Endothelial cell of hepatic sinusoid (primary cell): ENCODE results near the gene TMC2.
"Not testable (repeated sequence)": the region's sequence is repeated elsewhere in the genome, so short reads cannot be mapped to it uniquely, and the experiment has no call there.

Source experiments
- in situ Hi-C: cut with HindIII; loops from 2 replicates; pipeline ENCODE4 v1.10.0; 2017; ENCODE audit warnings: low sequenced_read_pairs

TMC2 gene

GRCh38 chr20:2524709-2525506 is 11.5 kb upstream of the TMC2 start:
- in situ Hi-C loops, result no loop called here

GRCh38 chr20:2526218-2526583 is 10.2 kb upstream of the TMC2 start:
- in situ Hi-C loops, result not testable (repeated sequence)

- in situ Hi-C loops, result no loop called here
Observed at GRCh38 chr20:2527762-2528161, 8.6 kb upstream of the TMC2 start.

GRCh38 chr20:2528671-2529271 is 7.6 kb upstream of the TMC2 start:
- in situ Hi-C loops, result no loop called here

- in situ Hi-C loops, result no loop called here
Observed at GRCh38 chr20:2533118-2533517, 3.3 kb upstream of the TMC2 start.

GRCh38 chr20:2535711-2536559 is 438 bp upstream of the TMC2 start:
- in situ Hi-C loops, result no loop called here

- in situ Hi-C loops, result no loop called here
Observed at GRCh38 chr20:2537101-2537500, 728 bp downstream of the TMC2 start.

GRCh38 chr20:2538356-2538755 is 2.0 kb downstream of the TMC2 start:
- in situ Hi-C loops, result no loop called here

GRCh38 chr20:2538931-2539720 is 2.8 kb downstream of the TMC2 start:
- in situ Hi-C loops, result no loop called here

- in situ Hi-C loops, result no loop called here
Observed at GRCh38 chr20:2541940-2542339, 5.6 kb downstream of the TMC2 start.

GRCh38 chr20:2542361-2542760 is 6.0 kb downstream of the TMC2 start:
- in situ Hi-C loops, result no loop called here

- in situ Hi-C loops, result no loop called here
Observed at GRCh38 chr20:2544211-2544610, 7.8 kb downstream of the TMC2 start.

GRCh38 chr20:2545594-2545993 is 9.2 kb downstream of the TMC2 start:
- in situ Hi-C loops, result loop anchor here (5.0 kb wide), 1 partner anchor 67 kb away; no protein-coding TSS in a partner anchor

- in situ Hi-C loops, result no loop called here
Observed at GRCh38 chr20:2557873-2558580, 21.7 kb downstream of the TMC2 start.

- in situ Hi-C loops, result no loop called here
Observed at GRCh38 chr20:2558581-2559278, 22.4 kb downstream of the TMC2 start.

GRCh38 chr20:2559279-2559626 is 22.9 kb downstream of the TMC2 start:
- in situ Hi-C loops, result no loop called here

- in situ Hi-C loops, result no loop called here
Observed at GRCh38 chr20:2559651-2560050, 23.3 kb downstream of the TMC2 start.

GRCh38 chr20:2563116-2563515 is 26.7 kb downstream of the TMC2 start:
- in situ Hi-C loops, result no loop called here

GRCh38 chr20:2564406-2564805 is 28.0 kb downstream of the TMC2 start:
- in situ Hi-C loops, result no loop called here

GRCh38 chr20:2575682-2576081 is 39.3 kb downstream of the TMC2 start:
- in situ Hi-C loops, result no loop called here
